Mucosa of stomach (tissue), 1 donor: ENCODE data around the gene POLL.

Experiments used
- H3K27me3 ChIP-seq: one replicate; pipeline ENCODE4 v1.7.0; 2013; ENCODE audit warnings: mild to moderate bottlenecking, low read length; ENCODE audit not compliant: control insufficient read depth, insufficient read depth
- H3K36me3 ChIP-seq: one replicate; pipeline ENCODE4 v1.7.0; 2013; ENCODE audit warnings: low read length; ENCODE audit not compliant: control insufficient read depth, insufficient read depth
- H3K4me1 ChIP-seq: one replicate; pipeline ENCODE4 v1.7.0; 2013; ENCODE audit warnings: mild to moderate bottlenecking, low read length; ENCODE audit not compliant: control insufficient read depth, insufficient read depth
- H3K4me3 ChIP-seq: one replicate; pipeline ENCODE4 v1.7.0; 2013; ENCODE audit warnings: low read length
- H3K9ac ChIP-seq: one replicate; pipeline ENCODE4 v1.7.0; 2013; ENCODE audit warnings: mild to moderate bottlenecking, low read length, moderate library complexity
- H3K9me3 ChIP-seq: one replicate; pipeline ENCODE4 v1.7.0; 2013; ENCODE audit warnings: mild to moderate bottlenecking, low read length, moderate library complexity; ENCODE audit not compliant: control insufficient read depth
- donor health status: Pancreatic carcinoma.

Gene POLL

DNA sequence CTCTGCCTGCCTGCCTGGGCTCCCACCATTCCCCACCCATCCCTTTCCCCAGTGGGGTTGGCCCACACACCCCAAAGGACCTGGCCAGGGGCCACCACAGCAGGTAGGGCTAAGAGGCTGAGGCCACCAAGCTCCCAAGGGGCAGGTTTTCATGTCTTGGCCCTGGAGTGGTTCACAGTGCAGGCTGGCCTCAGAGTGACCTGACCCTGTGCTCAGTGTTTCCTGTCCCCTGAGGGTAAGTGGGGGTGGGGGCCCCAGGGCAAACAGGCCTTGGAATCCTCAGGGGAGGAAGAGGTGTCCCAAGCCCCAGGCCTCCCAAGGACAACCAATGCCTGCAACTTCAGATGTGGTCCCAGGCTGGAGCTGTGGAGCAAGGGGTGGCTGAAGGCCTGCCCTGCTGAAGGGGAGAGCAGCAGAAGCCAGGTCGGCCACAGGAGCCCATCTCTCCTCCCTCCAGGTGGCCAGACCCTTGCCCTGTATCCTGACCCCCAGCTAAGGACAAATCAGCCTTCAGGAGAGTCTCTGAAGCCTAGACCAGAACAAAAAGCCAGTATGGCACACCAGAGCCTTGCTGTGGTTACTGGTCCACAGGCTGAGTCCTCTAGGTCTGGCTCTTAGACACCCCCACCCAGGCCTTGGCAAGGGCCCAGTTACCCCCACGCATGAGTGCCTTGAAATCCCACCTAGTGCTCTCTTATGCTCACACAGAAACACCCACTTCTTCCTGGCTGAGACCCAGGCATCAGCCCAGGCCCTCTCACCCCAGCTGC lies 27.6 kb downstream of the POLL start:
- H3K27me3 ChIP-seq: peaks cover 36% of the 10 kb centered on the region
- no peak overlapping the region for H3K9ac ChIP-seq
- H3K36me3 ChIP-seq: no peaks in the 10 kb centered on the region
- H3K4me1 ChIP-seq: peaks cover 4% of the 10 kb centered on the region
- H3K4me3 ChIP-seq: no peak overlapping the region
- H3K9me3 ChIP-seq: no peaks in the 10 kb centered on the region

DNA sequence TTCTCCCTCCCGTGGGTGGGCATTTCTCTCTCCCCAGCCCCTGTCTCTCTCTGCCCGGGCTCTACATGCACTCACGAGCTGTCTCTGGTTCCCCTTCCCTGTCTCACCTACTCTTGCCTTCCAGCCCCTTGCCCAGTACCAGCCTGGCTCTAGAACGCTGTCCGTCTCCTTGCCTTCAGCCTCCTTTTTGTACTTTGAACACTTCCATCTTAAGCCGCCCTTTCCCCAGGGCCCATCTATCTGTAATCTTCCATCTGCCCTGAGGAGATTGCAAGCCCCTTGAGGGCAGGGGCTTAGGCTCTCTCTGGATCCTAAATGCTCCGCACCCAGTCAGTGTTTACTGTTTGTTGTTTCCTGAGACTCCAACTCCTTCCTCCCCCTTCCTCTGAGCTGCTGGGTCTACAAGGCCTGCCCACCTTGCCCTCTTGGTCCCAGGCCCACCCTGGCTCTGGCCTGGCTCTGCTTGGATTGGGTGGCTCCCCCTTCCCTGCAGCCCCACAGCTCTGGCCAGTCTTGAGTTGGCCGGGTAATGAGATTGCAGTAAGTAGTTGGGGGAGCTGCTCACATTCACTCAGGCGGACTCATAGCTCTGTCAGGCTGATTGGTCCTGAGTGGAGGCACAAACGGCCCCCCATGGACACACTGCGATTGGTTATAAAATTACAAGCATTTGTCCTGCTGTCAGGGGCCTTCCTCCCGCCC lies 28.3 kb downstream of the POLL start:
- Histone ChIP-seq H3K9me3 (no peaks in the 10 kb centered on the region), H3K27me3 (peaks cover 29% of the 10 kb centered on the region), H3K36me3 (no peaks in the 10 kb centered on the region), H3K9ac (no peak overlapping the region), H3K4me3 (no peak overlapping the region), H3K4me1 (peaks cover 4% of the 10 kb centered on the region)

DNA sequence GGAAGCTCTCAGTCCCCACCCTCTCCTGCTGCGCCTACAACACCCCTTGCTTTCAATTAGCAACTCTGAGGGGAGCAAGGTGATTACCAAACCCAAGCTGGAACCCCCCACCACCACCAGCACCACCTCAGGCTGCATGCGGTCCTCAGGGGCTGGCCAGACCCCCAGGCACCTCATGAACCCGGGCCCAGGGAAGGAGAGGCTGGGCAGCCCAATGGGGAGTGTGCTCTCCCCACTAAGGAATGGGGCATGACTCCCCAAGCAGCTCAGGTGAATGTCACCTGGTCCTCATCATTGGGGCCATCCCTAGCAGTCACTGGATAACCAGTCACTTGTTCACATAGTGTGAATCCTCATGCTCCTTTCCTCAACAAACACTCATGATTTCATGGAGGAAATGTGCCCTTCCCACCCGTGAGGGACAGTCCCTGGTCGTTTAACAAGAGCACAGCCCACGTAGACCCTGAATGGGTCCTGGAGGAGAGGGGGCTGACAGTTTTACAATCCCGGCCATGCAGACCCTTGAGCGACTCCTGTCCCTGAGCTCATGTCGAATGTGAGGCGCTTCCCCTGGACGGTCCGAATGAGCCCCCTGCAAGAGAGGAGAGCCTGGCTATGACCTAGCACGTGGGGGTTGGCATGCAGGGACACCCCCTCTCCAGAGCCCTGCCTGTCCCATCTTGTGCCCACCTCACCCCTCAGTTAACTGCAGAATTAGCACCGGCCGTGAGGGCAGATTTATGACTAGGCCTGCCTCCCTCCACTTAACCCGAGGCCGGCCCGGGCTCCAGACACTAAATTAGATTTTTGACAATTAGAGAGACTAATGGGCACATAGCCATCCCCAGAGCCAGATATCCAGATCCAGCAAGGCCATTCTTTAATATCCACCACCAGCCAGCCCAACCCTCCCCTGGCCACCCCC lies 29.1 kb downstream of the POLL start:
- H3K4me1 ChIP-seq: peaks cover 4% of the 10 kb centered on the region
- peaks cover 24% of the 10 kb centered on the region for H3K27me3 ChIP-seq
- H3K9ac ChIP-seq: no peak overlapping the region
- no peaks in the 10 kb centered on the region for H3K9me3 ChIP-seq
- H3K36me3 ChIP-seq: no peaks in the 10 kb centered on the region
- H3K4me3 ChIP-seq: no peak overlapping the region

DNA sequence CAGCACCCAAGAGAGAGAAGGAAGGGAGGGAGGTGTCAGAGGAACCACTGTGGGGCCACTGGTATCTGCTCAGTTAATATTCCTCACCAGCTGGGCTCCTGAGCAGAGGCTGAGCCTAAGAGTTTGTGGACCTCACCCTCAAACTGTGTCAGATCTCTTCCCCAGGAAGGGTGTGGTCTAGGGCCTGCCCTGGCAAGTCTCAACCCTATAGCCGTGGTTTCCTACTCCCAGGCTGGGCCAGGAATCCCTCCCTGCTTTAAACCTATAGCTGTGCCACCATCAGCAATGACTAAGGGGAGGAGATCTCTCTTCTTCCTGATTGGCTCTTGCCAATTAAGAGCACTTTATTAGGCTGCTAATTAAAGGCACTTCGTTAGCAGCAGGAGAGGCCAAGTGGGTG lies 29.9 kb downstream of the POLL start:
- Histone ChIP-seq H3K27me3 (peaks cover 17% of the 10 kb centered on the region), H3K36me3 (no peaks in the 10 kb centered on the region), H3K9ac (no peak overlapping the region), H3K4me3 (no peak overlapping the region), H3K9me3 (no peaks in the 10 kb centered on the region), H3K4me1 (peaks cover 4% of the 10 kb centered on the region)

DNA sequence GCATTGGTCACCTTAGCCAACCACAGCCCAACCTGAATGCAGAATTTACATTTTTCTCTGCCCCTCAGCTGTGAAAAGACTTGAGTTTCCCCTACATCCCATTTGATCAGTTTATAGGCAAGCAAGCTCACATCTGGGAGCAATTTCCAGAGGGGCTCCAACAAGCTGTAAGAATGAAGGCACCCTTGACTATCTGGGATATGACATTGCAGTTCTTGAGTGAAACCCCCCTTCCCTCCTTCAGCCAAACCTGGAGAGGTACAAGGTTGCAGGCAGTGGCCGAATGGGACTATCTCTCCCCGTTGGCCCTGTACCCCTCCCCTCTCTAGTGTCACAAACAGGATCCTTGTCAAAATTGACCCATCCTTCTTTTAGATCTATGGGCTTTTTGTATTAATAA lies 30.5 kb downstream of the POLL start:
- H3K4me3 ChIP-seq: no peak overlapping the region
- no peak overlapping the region for H3K9ac ChIP-seq
- peaks cover 10% of the 10 kb centered on the region for H3K27me3 ChIP-seq
- H3K36me3 ChIP-seq: no peaks in the 10 kb centered on the region
- H3K9me3 ChIP-seq: no peaks in the 10 kb centered on the region
- H3K4me1 ChIP-seq: peaks cover 4% of the 10 kb centered on the region

DNA sequence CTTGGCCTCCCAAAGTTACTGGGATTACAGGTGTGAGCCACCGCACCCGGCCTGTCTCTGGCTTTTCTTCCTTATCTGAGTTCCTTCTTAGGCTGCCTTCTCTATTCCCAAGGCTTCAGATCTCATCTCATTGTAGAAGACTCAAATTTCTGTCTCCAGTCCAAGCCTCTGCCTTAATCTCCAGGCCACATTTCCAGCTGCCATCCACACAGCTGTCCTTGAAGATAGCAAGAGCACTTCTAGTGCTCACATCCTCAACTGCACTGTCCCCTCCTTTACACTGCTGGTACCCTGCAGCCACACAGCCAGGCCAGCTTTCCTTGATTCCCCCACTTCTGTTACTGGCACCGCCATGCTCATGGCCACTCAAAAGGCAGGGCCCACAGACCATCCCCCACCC lies 35.6 kb downstream of the POLL start:
- no peak overlapping the region for H3K9ac ChIP-seq
- no peaks in the 10 kb centered on the region for H3K27me3 ChIP-seq
- no peaks in the 10 kb centered on the region for H3K36me3 ChIP-seq
- H3K4me1 ChIP-seq: no peaks in the 10 kb centered on the region
- H3K4me3 ChIP-seq: no peak overlapping the region
- H3K9me3 ChIP-seq: no peaks in the 10 kb centered on the region

DNA sequence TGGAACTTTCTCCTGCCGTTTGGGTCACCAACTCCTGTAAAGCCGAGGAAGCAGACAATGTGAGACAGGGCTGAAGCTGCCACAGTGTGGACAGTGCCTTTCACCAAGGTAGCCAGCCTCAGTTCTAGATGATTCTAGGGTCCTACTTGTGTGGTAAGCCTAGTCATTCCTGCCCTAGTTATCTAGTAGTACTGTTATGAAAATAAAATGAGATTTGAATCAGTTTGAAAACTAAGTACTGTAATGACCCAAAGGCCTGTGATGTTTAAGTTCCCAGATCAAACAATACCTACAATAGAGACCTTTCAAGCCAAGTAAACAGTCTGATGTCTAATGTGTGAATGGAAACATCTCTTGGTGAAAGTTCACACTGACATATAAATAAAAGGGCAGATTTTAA lies 37.1 kb downstream of the POLL start:
- Histone ChIP-seq H3K4me3 (no peak overlapping the region), H3K4me1 (no peaks in the 10 kb centered on the region), H3K36me3 (no peaks in the 10 kb centered on the region), H3K27me3 (no peaks in the 10 kb centered on the region), H3K9me3 (no peaks in the 10 kb centered on the region), H3K9ac (no peak overlapping the region)

DNA sequence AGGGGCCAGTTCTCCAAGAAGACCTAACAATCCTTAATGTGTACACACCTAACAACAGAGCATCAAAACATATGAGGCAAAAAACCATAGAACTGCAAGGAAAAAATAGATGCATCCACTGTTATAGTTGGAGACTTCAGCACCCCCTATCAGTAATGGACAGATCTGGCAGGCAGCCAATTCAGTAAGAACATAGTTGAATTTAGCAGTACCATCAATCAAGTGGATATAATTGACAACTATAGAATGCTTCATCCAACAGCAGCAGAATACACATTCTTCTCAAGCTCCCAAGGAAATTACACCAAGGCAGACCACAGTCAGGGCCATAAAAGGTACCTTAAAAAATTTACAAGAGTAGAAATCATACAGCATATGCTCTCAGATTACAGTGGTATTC lies 42.2 kb downstream of the POLL start:
- Histone ChIP-seq H3K9ac (no peak overlapping the region), H3K36me3 (no peaks in the 10 kb centered on the region), H3K27me3 (no peaks in the 10 kb centered on the region), H3K9me3 (no peaks in the 10 kb centered on the region), H3K4me1 (no peaks in the 10 kb centered on the region), H3K4me3 (no peak overlapping the region)

DNA sequence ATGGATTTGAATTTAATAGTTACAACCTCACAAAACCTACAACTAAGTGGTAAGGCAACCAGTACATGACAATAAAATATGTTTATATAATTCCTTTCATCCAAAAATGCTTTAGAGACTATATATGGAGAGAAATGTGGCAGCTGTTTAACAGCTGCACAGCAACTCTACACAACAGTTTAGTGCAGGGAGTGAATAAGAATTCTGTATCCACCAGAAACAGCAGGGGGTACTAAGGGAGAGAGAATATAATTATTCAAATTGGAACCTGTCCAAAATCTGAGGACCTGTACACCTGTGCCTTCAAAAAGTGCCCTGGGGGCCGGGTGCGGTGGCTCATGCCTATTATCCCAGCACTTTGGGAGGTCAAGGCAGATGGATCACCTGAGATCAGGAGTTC lies 49.6 kb downstream of the POLL start:
- Histone ChIP-seq H3K9me3 (no peaks in the 10 kb centered on the region), H3K9ac (no peak overlapping the region), H3K27me3 (no peaks in the 10 kb centered on the region), H3K4me1 (no peaks in the 10 kb centered on the region), H3K36me3 (no peaks in the 10 kb centered on the region), H3K4me3 (no peak overlapping the region)

DNA sequence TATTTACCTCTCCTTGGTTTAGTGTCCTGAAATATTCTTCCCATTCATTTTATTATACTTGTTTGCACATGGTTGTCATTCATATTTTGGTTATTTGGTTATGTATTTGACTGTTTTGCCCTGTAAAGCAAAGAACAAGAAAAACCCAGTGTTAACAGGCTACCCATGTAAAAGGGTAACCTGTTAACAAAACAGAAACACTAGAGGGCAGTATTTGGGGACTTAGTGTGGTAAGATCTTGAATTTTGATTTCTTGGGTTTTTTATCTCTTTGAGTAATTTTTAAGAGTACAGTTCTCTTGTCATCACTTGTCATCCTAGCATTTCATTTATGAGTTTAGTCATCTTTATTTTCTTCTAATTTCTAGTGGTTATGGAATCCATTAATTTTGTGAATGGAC lies 51.3 kb downstream of the POLL start:
- Histone ChIP-seq H3K27me3 (no peaks in the 10 kb centered on the region), H3K9me3 (no peaks in the 10 kb centered on the region), H3K36me3 (no peaks in the 10 kb centered on the region), H3K9ac (no peak overlapping the region), H3K4me3 (no peak overlapping the region), H3K4me1 (no peaks in the 10 kb centered on the region)

DNA sequence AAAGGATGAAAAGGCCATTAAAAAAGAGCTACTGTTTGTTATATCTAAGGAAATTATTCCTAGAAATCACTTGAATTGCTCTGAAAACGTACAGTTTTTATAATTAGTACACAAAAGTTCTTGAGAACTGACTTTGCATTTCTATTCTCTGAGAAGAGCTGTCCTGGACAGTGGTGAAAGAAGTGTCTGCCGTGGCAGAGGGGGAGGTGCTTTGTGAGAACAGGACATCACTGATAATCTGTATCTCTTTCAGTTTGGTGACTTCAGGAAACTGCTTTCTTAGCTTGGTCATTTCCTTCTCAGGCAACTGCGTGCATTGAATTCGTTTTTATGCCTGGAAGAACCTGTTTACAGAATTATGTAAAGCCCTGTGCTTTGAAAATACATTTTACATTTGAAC lies 52.1 kb downstream of the POLL start:
- H3K9ac ChIP-seq: no peak overlapping the region
- H3K9me3 ChIP-seq: no peaks in the 10 kb centered on the region
- no peaks in the 10 kb centered on the region for H3K4me1 ChIP-seq
- no peaks in the 10 kb centered on the region for H3K36me3 ChIP-seq
- H3K27me3 ChIP-seq: no peaks in the 10 kb centered on the region
- H3K4me3 ChIP-seq: no peak overlapping the region
